GM21825 (cell line): Measurements from ENCODE around the gene GCH1.

ENCODE experiments used
- ATAC-seq: cut with Tn5 transposase; IDR thresholded peaks from one replicate; pipeline ENCODE4 v1.9.1; 2021; ENCODE audit warnings: mild to moderate bottlenecking, moderate library complexity; ENCODE audit not compliant: unreplicated experiment

The GCH1 gene

GRCh38 chr14:54829486-54830224, 73.0 kb downstream of the GCH1 start:
- ATAC-seq: no peak

GRCh38 chr14:54828037-54828436, 74.6 kb downstream of the GCH1 start:
- no peak for ATAC-seq

- ATAC-seq: no peak
Measured at GRCh38 chr14:54823757-54824549, 78.7 kb downstream of the GCH1 start.

- no peak for ATAC-seq
Measured at GRCh38 chr14:54822685-54823084, 79.9 kb downstream of the GCH1 start.

- ATAC-seq: no peak
Measured at GRCh38 chr14:54818201-54819133, 84.2 kb downstream of the GCH1 start.

GRCh38 chr14:54817506-54817905, 85.1 kb downstream of the GCH1 start:
- no peak for ATAC-seq

- ATAC-seq: no peak
Measured at GRCh38 chr14:54816450-54816849, 86.2 kb downstream of the GCH1 start.

GRCh38 chr14:54815515-54815914, 87.1 kb downstream of the GCH1 start:
- ATAC-seq: no peak

GRCh38 chr14:54815016-54815415, 87.6 kb downstream of the GCH1 start:
- no peak for ATAC-seq

GRCh38 chr14:54814076-54814475, 88.5 kb downstream of the GCH1 start:
- ATAC-seq: no peak

- ATAC-seq: no peak
Measured at GRCh38 chr14:54813081-54813480, 89.5 kb downstream of the GCH1 start.

- ATAC-seq: no peak
Measured at GRCh38 chr14:54812617-54813016, 90.0 kb downstream of the GCH1 start.

GRCh38 chr14:54809767-54810166, 92.9 kb downstream of the GCH1 start:
- ATAC-seq: no peak

GRCh38 chr14:54808326-54809161, 94.1 kb downstream of the GCH1 start:
- no peak for ATAC-seq

- no peak for ATAC-seq
Measured at GRCh38 chr14:54807881-54808280, 94.7 kb downstream of the GCH1 start.

GRCh38 chr14:54807428-54807827, 95.2 kb downstream of the GCH1 start:
- no peak for ATAC-seq

GRCh38 chr14:54806616-54807015, 96.0 kb downstream of the GCH1 start:
- ATAC-seq: no peak

- ATAC-seq: no peak
Measured at GRCh38 chr14:54805445-54806322, 96.9 kb downstream of the GCH1 start.

GRCh38 chr14:54805070-54805444, 97.6 kb downstream of the GCH1 start:
- no peak for ATAC-seq
